SKM-1 treated with dmso at 0.1 percent for 144 hours (cell line): Measurements from ENCODE around the gene RASGRP1.
"Not testable (repeated sequence)": the region's sequence is repeated elsewhere in the genome, so short reads cannot be mapped to it uniquely, and the experiment has no call there.

Source experiments
- DNase-seq: peaks from one replicate; lab custom pipeline; 2025; ENCODE audit not compliant: unreplicated experiment; lab: John Stamatoyannopoulos, UW

RASGRP1 gene

GRCh38 chr15:38564557-38565286 lies at the start of gene RASGRP1:
Gene RASGRP1 (minus strand): TSS chr15:38564814. CDS start chr15:38564628, 186 bp downstream.
- peak; percentile 46 for DNase-seq

GRCh38 chr15:38613085-38613484 lies 48.5 kb upstream of the RASGRP1 start:
- DNase-seq, result no peak

GRCh38 chr15:38612159-38612863 lies 47.7 kb upstream of the RASGRP1 start:
- DNase-seq, result no peak

GRCh38 chr15:38611228-38611627 lies 46.6 kb upstream of the RASGRP1 start:
- DNase-seq, result no peak

- no peak for DNase-seq
Observed at GRCh38 chr15:38610748-38611147, 46.1 kb upstream of the RASGRP1 start.

GRCh38 chr15:38609097-38609738 lies 44.6 kb upstream of the RASGRP1 start:
- no peak for DNase-seq

GRCh38 chr15:38608682-38609081 lies 44.1 kb upstream of the RASGRP1 start:
- no peak for DNase-seq

GRCh38 chr15:38605744-38606143 lies 41.1 kb upstream of the RASGRP1 start:
- DNase-seq, result no peak

- DNase-seq, result no peak
Observed at GRCh38 chr15:38603672-38604071, 39.1 kb upstream of the RASGRP1 start.

GRCh38 chr15:38602910-38603670 lies 38.5 kb upstream of the RASGRP1 start:
- no peak for DNase-seq

- no peak for DNase-seq
Observed at GRCh38 chr15:38600236-38600635, 35.6 kb upstream of the RASGRP1 start.

GRCh38 chr15:38598749-38599148 lies 34.1 kb upstream of the RASGRP1 start:
- no peak for DNase-seq

- no peak for DNase-seq
Observed at GRCh38 chr15:38597219-38597800, 32.7 kb upstream of the RASGRP1 start.

GRCh38 chr15:38593524-38593923 lies 28.9 kb upstream of the RASGRP1 start:
- no peak for DNase-seq

- peak; percentile 66 for DNase-seq
Observed at GRCh38 chr15:38589502-38589901, 24.9 kb upstream of the RASGRP1 start.

- no peak for DNase-seq
Observed at GRCh38 chr15:38588672-38589071, 24.1 kb upstream of the RASGRP1 start.

GRCh38 chr15:38587214-38587613 lies 22.6 kb upstream of the RASGRP1 start:
- DNase-seq, result no peak

- not testable (repeated sequence) for DNase-seq
Observed at GRCh38 chr15:38586005-38586404, 21.4 kb upstream of the RASGRP1 start.

GRCh38 chr15:38578626-38579025 lies 14.0 kb upstream of the RASGRP1 start:
- DNase-seq, result no peak

- DNase-seq, result no peak
Observed at GRCh38 chr15:38577424-38577987, 12.9 kb upstream of the RASGRP1 start.

GRCh38 chr15:38576837-38577236 lies 12.2 kb upstream of the RASGRP1 start:
- no peak for DNase-seq
